Adipose tissue (tissue), 3 donors: ENCODE measurements around the gene RAI1. TPM values are rescaled to one million over a fixed set of nuclear protein-coding genes. Genes with fewer than 3 reads are reported as not detected.

Experiments used
- H3K27ac ChIP-seq: one replicate; pipeline ENCODE4 v1.5.1; 2013; ENCODE audit warnings: low read depth, low read length
- WGBS, 3 donors: extraction: QIAGEN DNeasy Blood & Tissue Kit; methylation state at CpG; one replicate each; pipeline ENCODE4 v1.1.7; 2013; 5-methylcytosine and 5-hydroxymethylcytosine counted together
- polyA plus RNA-seq, 3 donors: library from polyadenylated mRNA; stranded (reverse); fragments of 200-250 nt; gene quantifications; one replicate each; pipeline ENCODE4 v1.2.3, GENCODE V29; 2013
- donor health status: healthy with polysubstance abuse.
- donor health status: Bipolar disorder and iron deficiency.
- donor health status: healthy.

Gene RAI1
- polyA plus RNA-seq, 3 donors: 4.5 to 9.3 (median 6.4) TPM

GRCh38 chr17:17781591-17782496, 100.6 kb downstream of the RAI1 start:
- no peak overlapping the region for H3K27ac ChIP-seq
- WGBS, 3 donors: 3 to 16% (median 4%) methylated on average over 68 to 87 of the region's 88 CpGs

GRCh38 chr17:17782523-17783115, 101.4 kb downstream of the RAI1 start:
- H3K27ac ChIP-seq: no peak overlapping the region
- WGBS, 3 donors: 1 to 2% (median 1%) methylated on average over 33 to 56 of the region's 57 CpGs

- 0 to 1% (median 1%) methylated on average over 62 to 75 of the region's 75 CpGs for WGBS, 3 donors
- H3K27ac ChIP-seq: no peak overlapping the region
Measured at GRCh38 chr17:17783116-17783824, 102.0 kb downstream of the RAI1 start.

GRCh38 chr17:17783825-17784656, 102.8 kb downstream of the RAI1 start:
- H3K27ac ChIP-seq: no peak overlapping the region
- WGBS, 3 donors: 6 to 33% (median 10%) methylated on average over 37 of the region's 37 CpGs

- no peak overlapping the region for H3K27ac ChIP-seq
- WGBS, 3 donors: 68 to 74% (median 71%) methylated on average over 7 of the region's 7 CpGs
Measured at GRCh38 chr17:17784657-17785267, 103.5 kb downstream of the RAI1 start.

- WGBS, 3 donors: 34 to 78% (median 72%) methylated on average over 11 of the region's 11 CpGs
- H3K27ac ChIP-seq: no peak overlapping the region
Measured at GRCh38 chr17:17785407-17785806, 104.1 kb downstream of the RAI1 start.

GRCh38 chr17:17786998-17787397, 105.7 kb downstream of the RAI1 start:
- 88 to 96% (median 91%) methylated on average over 2 of the region's 2 CpGs for WGBS, 3 donors

GRCh38 chr17:17787568-17787967, 106.3 kb downstream of the RAI1 start:
- WGBS, 3 donors: 95 to 98% (median 95%) methylated on average over 7 of the region's 7 CpGs
- no peak overlapping the region for H3K27ac ChIP-seq

More at GRCh38 chr17:17786998-17787397, 105.7 kb downstream of the RAI1 start:
- H3K27ac ChIP-seq: no peak overlapping the region

- H3K27ac ChIP-seq: no peak overlapping the region
- WGBS, 3 donors: 87 to 91% (median 90%) methylated on average over 8 of the region's 8 CpGs
Measured at GRCh38 chr17:17788967-17789366, 107.7 kb downstream of the RAI1 start.

- H3K27ac ChIP-seq: no peak overlapping the region
- WGBS, 3 donors: 93 to 98% (median 97%) methylated on average over 6 of the region's 6 CpGs
Measured at GRCh38 chr17:17789410-17789809, 108.2 kb downstream of the RAI1 start.

GRCh38 chr17:17789828-17790636, 108.8 kb downstream of the RAI1 start:
- 53 to 69% (median 67%) methylated on average over 11 to 12 of the region's 12 CpGs for WGBS, 3 donors
- no peak overlapping the region for H3K27ac ChIP-seq

GRCh38 chr17:17790637-17791464, 109.6 kb downstream of the RAI1 start:
- no peak overlapping the region for H3K27ac ChIP-seq
- WGBS, 3 donors: 81 to 86% (median 82%) methylated on average over 25 to 26 of the region's 26 CpGs

- 51 to 68% (median 53%) methylated on average over 18 of the region's 18 CpGs for WGBS, 3 donors
- H3K27ac ChIP-seq: no peak overlapping the region
Measured at GRCh38 chr17:17792037-17792550, 110.8 kb downstream of the RAI1 start.

GRCh38 chr17:17792551-17793377, 111.5 kb downstream of the RAI1 start:
- H3K27ac ChIP-seq: no peak overlapping the region
- 20 to 53% (median 29%) methylated on average over 36 to 38 of the region's 38 CpGs for WGBS, 3 donors
